Activated naive CD4-positive, alpha-beta T cell treated with anti-CD3 and anti-CD28 coated beads for 36 hours (primary cell): ENCODE results near the gene ZNF521. TPM values are rescaled to one million over a fixed set of nuclear protein-coding genes. Genes with fewer than 3 reads are reported as not detected.
"Not testable (repeated sequence)": the region's sequence is repeated elsewhere in the genome, so short reads cannot be mapped to it uniquely, and the experiment has no call there.

Experiments
- CTCF ChIA-PET: fragments of 350-600 bp; sonication (Branson Sonifier 250); formaldehyde crosslinking; loops from one replicate; lab custom pipeline; 2021; ENCODE audit warnings: antibody characterized with exemption; lab: Charles Lee
- DNase-seq: peaks from one replicate; pipeline ENCODE4 v3.0.0-alpha.2; 2020
- H3K27ac Mint-ChIP-seq: one replicate; pipeline ENCODE4 v1.8.0; 2021; ENCODE audit warnings: mild to moderate bottlenecking, mixed read lengths
- H3K27me3 Mint-ChIP-seq: one replicate; pipeline ENCODE4 v1.8.0; 2021; ENCODE audit warnings: low read depth, mixed read lengths
- H3K36me3 Mint-ChIP-seq: one replicate; pipeline ENCODE4 v1.8.0; 2021; ENCODE audit warnings: low read depth, mixed read lengths
- H3K4me1 Mint-ChIP-seq: one replicate; pipeline ENCODE4 v1.8.0; 2021; ENCODE audit warnings: low read depth, mixed read lengths
- H3K4me3 Mint-ChIP-seq: one replicate; pipeline ENCODE4 v1.8.0; 2021; ENCODE audit warnings: mild to moderate bottlenecking, moderate library complexity, mixed read lengths
- H3K9me3 Mint-ChIP-seq: one replicate; pipeline ENCODE4 v1.8.0; 2021; ENCODE audit warnings: mixed read lengths
- intact Hi-C: fragments of 100-400 bp; cut with micrococcal nuclease; formaldehyde crosslinking; loops from one replicate; pipeline ENCODE4 v1.15.1; 2023
- total RNA-seq, 2 experiments: library from RNA; stranded (reverse); gene quantifications; one replicate each; pipeline ENCODE4 v1.2.3, GENCODE V29; 2021

Gene ZNF521
- total RNA-seq, 2 experiments from 2014 or later = not detected

DNA sequence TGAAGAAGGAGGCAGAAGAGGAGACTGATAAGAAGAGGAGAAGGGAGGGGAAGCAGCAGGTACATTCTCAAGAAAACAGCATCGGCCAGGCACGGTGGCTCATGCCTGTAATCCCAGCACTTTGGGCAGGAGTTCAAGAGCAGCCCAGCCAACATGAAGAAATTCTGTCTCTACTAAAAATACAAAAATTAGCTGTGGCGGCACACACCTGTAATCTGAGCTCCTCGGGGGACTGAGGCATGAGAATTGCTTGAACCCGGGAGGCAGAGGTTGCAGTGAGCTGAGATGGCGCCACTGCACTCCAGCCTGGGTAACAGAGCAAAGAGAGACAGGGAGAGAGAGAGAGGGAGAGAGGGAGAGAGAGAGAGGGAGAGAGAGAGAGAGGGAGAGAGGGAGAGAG, 318.8 kb downstream of the ZNF521 start:
- H3K36me3 Mint-ChIP-seq, H3K27me3 Mint-ChIP-seq, H3K27ac Mint-ChIP-seq, H3K4me3 Mint-ChIP-seq, CTCF ChIA-PET, H3K4me1 Mint-ChIP-seq, DNase-seq, intact Hi-C loops, H3K9me3 Mint-ChIP-seq: not testable (repeated sequence)

- CTCF ChIA-PET = no interaction called here
- H3K27me3 Mint-ChIP-seq = no peaks in the 10 kb centered on the region
- no peaks in the 10 kb centered on the region for H3K36me3 Mint-ChIP-seq
- H3K9me3 Mint-ChIP-seq = peaks cover 5% of the 10 kb centered on the region
- no peak for DNase-seq
- H3K4me3 Mint-ChIP-seq = no peak overlapping the region
- H3K4me1 Mint-ChIP-seq = no peaks in the 10 kb centered on the region
- intact Hi-C loops = no loop called here
- H3K27ac Mint-ChIP-seq = no peak overlapping the region
Observed at GRCh38 chr18:25029802-25030201, 322.2 kb downstream of the ZNF521 start.

DNA sequence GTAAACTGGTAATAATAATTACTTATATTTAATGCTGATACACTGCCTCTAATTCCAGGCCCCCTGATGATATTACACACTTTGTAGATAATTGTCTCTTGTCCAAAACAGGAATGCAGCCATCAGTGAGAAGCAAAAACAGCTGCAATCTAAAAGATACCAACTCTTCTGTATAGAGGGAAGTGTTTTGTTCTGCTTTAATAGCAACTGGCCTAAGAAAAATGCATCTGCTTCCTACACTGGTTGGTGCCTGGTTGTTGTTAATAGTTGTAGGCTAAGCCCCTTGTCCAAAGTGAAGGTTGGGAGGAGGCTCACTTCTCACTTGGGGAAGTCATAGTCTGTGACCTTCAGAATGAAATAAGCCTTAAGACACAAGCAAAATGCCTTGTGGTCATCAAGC, 332.0 kb downstream of the ZNF521 start:
- intact Hi-C loops = no loop called here
- no peaks in the 10 kb centered on the region for H3K9me3 Mint-ChIP-seq
- H3K27me3 Mint-ChIP-seq = no peaks in the 10 kb centered on the region
- no peaks in the 10 kb centered on the region for H3K4me1 Mint-ChIP-seq
- H3K27ac Mint-ChIP-seq = no peak overlapping the region
- no peaks in the 10 kb centered on the region for H3K36me3 Mint-ChIP-seq
- H3K4me3 Mint-ChIP-seq = no peak overlapping the region
- DNase-seq = no peak
- CTCF ChIA-PET = no interaction called here

DNA sequence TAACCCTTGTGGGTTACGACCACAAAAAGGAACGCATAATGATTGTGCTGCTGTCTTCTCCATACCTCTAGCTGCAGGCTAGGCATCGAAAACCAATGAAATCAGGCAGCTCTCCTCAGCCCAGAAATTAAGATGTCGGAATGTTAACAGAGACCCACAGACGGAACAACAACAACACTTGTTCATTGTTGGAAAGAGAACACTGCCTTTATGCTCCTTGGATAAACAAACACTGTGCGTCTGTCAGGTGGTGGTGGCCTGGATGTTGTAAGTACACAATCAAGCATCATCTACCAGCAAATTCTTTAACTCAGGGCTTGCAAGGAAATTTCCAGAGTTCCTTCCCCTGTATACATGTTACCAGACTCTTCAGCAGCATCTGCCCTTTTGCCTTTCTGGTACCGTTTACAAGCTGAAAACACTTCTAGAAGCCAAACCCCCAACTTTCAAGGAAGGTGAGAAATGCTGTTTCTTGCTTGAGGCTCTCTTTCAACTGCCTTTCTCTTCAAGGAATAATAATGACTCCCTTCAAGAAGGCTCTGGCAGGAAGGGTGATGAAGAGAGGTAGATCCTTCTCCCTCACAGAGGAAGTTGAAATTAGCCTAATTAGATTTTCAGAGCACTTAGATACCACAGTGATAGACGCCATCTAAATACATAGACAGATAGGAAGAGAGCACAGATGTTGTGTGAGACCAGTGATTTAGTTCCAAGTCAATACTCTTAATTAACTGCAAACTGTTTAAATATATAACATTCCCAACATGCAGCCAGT, 332.7 kb downstream of the ZNF521 start:
- CTCF ChIA-PET = no interaction called here
- intact Hi-C loops = no loop called here
- Mint-ChIP-seq H3K4me3 (no peak overlapping the region), H3K9me3 (no peaks in the 10 kb centered on the region), H3K36me3 (no peaks in the 10 kb centered on the region), H3K27me3 (no peaks in the 10 kb centered on the region), H3K4me1 (no peaks in the 10 kb centered on the region), H3K27ac (no peak overlapping the region)
- DNase-seq = no peak

- Mint-ChIP-seq H3K36me3 (no peaks in the 10 kb centered on the region), H3K4me1 (no peaks in the 10 kb centered on the region), H3K4me3 (no peak overlapping the region), H3K27me3 (no peaks in the 10 kb centered on the region), H3K27ac (no peak overlapping the region), H3K9me3 (no peaks in the 10 kb centered on the region)
- no peak for DNase-seq
- intact Hi-C loops = no loop called here
- CTCF ChIA-PET = no interaction called here
Observed at GRCh38 chr18:25016666-25017065, 335.3 kb downstream of the ZNF521 start.

GRCh38 chr18:25016181-25016580, 335.8 kb downstream of the ZNF521 start:
- DNase-seq = no peak
- CTCF ChIA-PET = no interaction called here

More at GRCh38 chr18:25016181-25016580, 335.8 kb downstream of the ZNF521 start:
- intact Hi-C loops = no loop called here
- Mint-ChIP-seq H3K4me1 (no peaks in the 10 kb centered on the region), H3K27ac (no peak overlapping the region), H3K9me3 (no peaks in the 10 kb centered on the region), H3K4me3 (no peak overlapping the region), H3K36me3 (no peaks in the 10 kb centered on the region), H3K27me3 (no peaks in the 10 kb centered on the region)
